NCI-H187 treated with DMSO at 0.1 percent for 48 hours (cell line): ENCODE data around the gene MKNK1.

Experiments used
- DNase-seq: peaks from one replicate; lab custom pipeline; 2025; lab: John Stamatoyannopoulos, UW

MKNK1 gene

DNA sequence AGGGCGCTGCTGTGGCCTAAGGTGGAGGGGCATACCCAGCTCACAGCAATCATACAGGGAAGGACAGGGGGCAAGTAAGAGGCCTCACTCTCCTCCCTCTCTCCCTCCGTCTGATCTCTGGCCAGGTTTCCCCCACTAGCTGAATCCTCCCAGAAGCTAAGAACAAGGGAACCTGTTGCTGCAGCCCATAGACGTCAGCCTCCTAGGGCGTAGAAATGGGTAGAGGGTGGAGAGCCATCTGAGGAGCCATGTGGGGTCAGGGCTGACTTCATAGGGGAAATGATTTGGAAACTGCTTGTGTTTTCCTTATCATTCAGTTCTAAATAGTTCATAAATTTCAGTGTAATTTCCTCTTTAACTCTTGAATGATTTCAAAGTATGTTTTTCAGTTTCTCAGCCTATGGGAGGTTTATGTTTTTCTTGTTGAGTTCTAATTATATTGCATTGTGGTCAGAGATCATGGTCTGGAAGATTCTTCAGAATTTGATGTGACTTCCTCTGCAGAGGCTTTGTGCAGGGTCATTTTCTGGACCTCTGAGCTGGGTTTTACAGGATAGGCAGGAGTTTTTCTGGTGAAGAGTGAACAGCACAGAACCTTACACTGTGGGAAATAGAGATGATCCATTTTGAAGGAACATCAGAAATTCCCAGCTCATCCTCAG is 14.8 kb upstream of the MKNK1 start:
- no peak for DNase-seq

DNA sequence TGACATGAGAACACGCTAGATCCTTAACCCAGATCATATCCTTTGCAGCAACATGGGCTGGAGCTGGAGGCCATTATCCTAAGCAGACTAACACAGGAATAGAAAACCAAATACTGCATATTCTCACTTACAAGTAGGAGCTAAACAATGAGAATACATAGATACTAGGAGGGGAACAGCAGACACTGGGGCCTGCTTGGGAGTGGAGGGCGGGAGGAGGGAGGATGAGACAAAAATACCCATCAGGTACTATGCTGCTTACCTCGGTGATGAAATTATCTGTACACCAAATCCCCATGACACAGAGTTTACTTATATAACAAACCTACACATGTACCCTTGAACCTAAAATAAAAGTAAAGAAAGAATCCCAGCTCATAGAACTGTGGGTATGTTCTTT is 13.8 kb upstream of the MKNK1 start:
- DNase-seq: no peak

DNA sequence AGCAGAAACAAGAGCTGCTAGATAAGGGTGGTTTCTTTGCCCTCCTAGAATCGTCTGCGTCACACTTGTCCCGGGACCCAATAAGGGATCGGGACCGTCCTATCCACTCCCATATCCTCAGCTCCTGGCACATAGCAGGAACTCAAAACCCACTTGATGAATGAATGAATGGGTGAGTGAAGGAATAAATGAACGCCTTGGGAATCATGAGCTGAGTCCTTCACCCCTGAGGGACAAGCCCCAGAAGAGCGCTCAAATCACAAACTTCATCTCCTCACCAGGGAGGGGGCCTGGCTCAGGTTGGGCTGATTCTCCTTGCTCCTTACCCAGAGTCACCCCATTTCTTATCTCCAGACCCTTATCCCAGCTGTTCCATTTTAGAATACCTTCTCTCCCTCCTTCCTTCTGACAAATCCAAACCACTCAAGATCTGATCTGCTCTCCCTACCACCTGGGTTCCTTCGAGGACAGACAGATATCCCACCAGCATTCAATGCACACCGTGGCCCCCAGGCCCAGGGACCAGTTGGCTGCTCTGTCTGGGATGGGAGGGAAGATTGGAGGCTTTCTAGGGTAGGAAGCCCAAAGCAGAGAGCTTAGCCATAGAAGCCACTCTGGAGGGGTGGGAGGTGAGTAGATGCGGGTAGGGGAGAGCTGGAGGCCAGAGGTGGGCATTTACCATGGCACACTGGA is 13.2 kb upstream of the MKNK1 start:
- DNase-seq: no peak

DNA sequence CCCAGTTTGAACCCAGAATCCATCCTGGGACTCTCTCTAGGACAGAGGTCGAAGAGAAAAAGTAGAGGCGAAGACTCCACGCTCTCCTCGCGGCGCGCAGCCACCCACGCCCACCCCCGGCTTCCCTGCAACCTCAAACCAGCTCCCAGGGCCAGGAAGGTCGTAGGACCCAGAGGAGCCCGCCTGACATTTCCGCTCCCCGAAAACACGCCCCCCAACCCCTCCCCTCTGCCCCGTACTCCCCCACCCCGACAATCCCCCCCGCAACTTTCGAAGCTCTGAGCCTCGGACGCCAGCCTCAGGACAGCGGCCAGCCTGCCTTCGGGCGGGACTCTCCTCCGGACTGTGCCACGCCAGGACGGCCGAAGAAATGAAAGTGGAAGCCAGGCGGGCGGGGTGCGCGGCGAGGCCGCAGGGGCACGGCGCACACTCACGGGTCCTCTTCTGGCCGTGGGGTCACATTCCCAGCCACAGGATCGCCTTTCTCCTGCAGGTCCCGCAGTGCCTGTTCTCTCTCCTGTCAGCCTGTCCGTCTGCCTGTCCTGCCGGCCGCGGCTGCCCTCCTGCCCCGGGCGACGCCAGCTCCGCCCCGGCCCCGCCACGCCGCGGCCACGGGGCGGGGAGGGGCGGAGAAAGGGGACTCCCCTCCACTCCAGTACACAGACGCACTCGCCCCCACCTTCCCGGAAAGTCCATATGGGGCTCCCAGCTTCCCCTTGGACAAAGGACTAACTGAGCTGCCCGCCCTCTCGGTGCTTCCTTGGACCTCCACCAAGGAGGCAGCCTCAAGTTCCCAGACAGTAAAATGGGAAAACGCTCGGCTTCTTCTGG is 12.4 kb upstream of the MKNK1 start, which contains the start of gene MOB3C:
Gene MOB3C (minus strand): TSS at position 535 of the 831 bp plus-strand sequence. CDS start 3,490 bp downstream, outside the sequence.
- DNase-seq: no peak

DNA sequence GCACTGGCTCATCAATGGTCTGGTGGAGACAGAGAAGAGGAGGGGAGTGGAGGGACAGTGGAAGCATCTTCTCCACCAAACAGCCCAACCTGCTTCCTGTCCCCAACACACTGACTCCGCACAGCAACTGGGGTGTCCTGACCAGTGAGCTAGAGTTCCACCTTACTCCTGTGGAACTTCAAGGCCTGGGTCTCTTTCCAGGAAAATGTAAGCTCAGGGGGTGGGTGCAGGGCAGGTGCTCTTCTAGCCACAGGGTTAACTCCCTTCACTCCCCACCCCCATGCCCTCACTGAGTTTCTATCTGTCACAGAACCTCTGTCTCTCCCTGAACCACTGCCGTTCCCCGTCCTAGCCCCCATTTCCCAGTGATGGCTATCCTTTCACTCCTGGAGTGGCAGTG is 11.7 kb upstream of the MKNK1 start:
- DNase-seq: no peak

DNA sequence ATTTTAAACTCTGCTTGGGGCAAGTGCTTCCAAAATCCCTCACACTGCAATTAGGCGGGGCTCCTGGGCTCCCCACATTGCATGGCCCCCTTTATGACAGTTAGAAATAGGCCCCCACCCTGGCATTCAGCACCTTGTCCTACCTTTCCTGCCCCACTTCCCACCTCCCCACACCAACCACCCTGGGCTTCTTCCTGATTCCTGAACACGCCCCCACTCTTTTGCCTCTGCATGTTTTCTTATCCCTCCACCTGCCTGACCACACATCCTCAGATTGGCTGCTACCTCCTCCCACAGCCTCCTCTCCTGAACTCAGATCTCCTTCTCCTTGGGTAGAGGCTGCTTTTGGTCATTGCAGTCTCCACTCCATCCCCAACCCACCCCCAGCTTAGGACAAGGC is 11.0 kb upstream of the MKNK1 start:
- DNase-seq: no peak

DNA sequence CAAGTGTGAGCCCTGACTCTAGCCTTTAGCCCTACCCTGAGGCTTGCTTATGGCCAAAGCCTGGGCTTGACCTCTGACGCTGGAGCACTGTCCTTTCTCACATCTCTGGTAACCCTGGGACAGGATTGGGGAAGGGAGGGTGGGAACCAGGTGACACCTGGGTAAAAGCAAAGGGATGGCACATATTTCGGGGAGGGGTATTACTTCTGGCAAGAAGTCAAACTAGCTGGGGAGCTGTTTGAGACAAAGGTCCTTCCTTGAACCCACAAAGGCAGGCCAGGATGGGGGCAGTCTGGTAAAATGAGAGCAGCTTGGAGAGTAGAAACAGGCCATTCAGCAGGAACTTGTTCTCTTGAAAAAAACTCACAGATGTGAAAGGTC is 10.5 kb upstream of the MKNK1 start:
- no peak for DNase-seq

DNA sequence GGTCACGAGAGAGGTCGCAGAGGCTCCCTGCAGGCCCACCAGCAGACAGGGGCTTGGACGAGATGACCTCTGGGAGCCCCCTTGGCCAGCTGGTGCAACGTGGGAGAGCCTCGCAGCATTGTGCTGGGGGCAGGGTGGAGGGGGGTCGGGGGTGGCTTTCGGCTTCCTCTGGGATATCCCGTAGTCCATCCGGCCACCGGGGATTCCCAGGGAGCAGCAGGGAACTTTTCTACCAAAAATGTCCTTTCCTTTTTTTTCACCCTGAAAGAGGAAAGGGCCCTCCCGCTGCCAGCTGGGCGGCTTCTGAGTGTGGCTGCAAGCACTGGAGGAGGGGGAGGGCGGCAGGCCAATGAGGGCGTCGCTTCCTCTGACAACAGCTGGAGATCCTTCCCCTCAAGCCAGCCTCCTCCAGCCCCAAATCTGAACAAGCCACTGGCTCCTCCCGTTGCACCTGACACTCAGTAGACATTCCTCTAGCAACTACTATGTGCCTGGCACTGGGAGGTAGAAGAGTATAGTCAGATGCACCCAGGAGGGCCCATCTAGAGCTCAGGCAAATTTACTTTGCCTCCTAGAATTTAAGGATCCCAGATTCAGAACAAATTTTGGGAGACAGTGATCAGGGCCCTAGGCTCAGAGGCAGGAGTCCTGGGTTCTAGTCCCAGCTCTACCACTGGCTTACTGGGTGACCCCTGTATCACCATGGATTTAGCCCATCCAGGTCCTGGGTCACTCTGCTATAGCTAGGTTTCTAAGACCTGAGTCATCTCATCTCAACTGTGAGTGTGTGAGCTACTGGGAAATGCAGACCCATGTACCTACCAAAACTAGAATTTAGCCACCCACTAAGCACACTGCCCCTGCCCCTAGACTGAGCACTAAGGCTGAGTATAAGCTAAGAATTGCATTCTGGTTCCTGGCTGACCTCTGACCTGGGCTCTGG is 9.9 kb upstream of the MKNK1 start:
- DNase-seq: no peak

DNA sequence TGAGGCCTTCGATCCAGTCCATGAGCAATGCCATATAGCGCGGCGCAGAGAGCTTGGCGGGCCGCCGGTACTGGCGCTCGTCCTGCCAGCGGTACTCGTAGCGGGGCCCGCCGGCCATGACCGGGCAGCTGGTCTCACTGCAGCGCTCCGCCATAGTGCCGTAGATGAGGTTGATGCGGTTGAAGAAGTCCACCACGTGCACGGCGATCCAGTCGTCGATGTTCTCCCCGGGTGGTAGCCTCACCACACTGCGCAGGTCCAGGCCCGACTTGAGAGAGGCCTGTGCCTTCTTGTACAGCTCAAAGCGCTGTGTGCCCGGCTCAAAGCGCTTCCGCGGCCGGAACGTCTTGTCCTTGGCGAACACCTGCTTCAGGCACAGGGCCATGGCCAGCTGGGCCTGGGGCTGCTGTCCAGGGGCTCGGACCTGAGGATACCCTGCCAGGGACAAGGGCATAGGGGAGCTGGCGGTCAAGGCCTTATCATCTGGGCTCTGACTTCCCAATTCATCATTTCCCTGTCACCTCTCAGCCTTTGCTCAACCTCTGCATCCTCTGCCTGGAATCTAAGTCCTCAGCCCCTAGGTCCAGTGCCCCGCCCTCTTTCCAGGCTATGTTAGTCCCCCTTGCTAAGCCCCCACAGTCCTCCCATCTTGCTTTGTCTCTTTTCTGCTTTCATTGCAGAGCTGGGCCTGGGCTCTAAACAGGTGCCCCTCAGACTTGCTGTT is 9.0 kb upstream of the MKNK1 start:
- no peak for DNase-seq

DNA sequence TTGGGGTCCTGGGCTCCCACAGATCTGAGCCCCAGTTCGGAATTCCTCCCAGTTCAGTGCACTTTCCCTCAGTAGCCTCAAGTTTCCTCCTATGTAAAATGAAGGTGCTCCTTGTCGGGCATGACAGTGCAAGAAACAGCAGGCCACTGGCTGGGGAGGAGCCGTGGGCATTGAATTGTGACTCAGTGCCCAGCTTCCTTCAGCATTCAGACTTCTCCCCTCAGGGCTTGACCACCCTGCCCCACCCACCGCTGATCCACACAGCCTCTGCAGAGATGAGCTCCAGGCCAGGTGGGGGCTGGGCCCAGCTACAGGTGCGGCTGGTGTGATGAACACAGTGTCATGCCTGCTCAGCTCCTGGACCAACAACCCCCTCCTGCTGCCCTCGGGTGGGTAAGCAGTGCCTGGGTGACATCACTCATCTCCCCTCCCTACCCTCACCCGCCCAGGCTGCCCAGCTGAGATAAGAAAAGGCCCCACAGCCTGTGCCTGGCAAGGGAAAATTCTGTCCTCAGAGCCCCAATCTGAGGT is 7.7 kb upstream of the MKNK1 start:
- DNase-seq: no peak

DNA sequence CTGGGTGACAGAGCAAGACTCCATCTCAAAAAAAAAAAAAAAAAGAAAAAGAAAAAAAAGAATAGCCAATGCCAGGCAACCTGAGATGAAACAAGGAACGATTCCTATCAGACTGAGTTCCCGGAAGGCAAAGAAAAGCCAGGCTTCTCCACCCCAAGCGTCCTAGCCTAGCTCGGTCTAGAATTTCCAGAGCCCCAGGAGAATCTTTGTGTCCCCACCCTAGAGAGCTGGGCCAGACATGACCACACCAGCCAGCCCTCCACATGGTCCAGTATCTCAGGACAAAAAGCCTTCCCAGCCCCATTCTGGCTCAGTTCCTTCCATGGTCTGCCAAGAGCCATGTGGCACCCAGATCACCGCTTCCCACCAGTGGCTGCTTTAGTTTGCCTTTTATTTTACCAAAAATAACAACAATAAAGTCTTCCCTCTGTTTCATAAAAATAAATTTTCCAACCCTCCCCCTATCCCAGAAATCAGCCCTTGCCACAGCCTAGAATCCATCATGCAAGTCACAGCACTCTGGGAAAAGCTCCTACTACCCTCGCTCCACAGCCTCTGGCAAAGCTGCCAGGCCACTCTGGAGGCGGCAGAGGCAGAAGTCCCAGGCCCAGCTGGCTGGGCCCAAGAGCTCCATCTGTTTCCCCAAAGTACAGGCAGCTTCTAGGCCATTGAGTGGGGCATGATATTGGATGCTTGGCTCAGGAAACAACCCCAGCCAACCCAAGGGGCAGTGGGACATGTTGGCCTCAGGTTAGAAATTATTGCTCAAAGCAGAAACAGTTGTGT is 3.5 kb upstream of the MKNK1 start:
- no peak for DNase-seq

DNA sequence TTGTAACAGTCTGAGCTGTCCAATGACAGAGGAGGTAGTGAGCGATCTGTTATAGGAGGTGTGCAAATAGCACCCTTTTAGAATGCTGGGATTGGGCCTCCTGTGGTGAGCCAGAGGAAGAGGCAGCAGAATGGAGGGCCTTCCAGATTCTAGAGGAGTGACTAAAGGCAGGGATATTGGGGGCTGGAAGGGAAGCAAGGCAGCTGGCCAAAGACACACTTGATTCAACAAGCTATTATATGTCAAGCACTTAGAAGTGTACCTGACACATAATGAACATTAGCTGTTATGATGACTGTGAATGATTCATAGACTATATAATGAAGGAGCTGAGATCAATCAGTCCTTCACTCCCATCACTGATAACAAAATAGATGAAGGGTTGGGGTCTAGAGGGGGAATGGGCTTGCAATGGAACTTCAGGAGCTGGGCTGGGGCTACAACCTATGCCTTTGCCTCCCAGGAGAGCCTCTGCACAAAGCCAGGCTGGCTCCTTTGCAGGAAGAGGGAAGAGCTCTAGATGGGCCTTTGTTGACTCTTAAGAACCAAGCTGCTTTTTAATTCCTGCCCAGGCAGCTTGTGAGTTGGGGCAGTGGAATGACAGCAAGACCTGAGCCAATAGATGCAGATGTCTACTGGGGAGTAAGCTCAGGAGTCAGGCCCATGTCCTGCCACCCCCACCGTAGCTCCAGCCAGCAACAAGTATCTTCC is 2.3 kb upstream of the MKNK1 start:
- no peak for DNase-seq

DNA sequence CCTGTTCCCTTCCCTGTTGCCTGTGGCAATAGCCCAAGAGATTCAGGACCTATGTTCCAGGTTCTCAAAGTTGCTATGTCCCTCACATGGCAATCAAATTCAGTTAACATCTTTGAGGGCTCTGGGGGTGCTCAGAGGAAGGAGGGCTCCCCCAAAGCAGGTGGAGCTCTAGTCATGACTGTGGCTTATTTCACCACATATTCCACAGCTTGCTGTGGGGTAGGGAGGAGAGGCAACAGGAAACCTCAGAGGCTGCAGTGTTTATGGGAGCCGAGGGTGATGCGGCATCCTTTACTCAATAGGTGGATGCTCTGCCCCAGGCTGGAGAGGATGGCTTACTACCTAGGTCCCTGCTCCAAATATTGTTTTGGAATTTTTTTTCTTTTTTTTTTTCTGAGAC is 1.2 kb upstream of the MKNK1 start:
- DNase-seq: no peak

DNA sequence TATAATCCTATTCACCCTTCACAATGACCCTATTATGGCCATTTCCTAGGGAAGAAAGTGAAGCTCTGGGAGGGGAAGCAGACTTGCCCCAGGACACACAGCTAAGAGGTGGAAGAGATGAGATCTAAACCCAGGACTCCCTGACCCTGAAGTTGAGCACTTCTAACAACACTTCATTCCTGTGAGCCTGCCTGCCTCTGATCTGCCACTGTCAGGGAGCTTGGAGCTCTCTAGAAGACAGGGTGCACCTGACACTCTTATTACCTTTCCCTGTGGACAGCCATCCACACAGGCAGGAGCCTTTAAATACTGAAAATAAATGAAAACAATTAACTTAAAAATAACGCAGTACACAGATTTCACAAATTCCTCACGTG is 599 bp downstream of the MKNK1 start:
- DNase-seq: no peak

DNA sequence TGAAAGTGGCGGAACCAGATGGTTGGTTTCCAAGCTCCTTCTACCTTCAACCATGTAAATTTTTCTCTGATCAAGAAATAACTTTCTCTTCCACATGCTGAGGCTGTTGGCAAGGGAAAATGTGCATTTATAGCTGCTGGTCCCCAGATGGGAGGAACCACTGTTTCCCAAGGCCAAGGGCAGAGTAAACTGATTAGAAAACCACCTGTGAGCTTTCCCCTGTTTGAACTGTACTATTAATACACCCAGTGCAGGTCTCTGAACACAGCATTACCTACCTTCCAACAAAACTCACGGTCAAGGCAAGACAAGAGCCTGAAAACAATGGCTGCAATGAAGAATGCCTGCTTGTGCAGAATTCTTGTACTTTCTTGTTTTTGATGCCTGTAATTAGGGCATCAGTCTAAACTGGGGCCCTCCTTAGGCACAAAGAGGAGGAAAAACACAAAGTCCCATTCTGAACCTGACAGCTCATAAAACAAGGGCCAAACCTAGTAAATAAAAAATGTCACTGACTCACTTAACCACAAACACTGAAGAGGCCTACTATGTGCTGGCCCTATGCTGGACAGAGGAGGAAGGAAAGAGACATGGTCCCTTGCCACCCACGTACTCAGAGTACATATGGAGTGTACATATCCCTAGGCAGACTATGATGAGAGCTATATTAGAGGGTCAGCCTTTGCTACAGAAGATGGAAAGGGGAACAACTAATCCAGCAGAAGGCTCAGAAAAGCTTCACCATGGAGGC is 2.6 kb downstream of the MKNK1 start:
- no peak for DNase-seq

DNA sequence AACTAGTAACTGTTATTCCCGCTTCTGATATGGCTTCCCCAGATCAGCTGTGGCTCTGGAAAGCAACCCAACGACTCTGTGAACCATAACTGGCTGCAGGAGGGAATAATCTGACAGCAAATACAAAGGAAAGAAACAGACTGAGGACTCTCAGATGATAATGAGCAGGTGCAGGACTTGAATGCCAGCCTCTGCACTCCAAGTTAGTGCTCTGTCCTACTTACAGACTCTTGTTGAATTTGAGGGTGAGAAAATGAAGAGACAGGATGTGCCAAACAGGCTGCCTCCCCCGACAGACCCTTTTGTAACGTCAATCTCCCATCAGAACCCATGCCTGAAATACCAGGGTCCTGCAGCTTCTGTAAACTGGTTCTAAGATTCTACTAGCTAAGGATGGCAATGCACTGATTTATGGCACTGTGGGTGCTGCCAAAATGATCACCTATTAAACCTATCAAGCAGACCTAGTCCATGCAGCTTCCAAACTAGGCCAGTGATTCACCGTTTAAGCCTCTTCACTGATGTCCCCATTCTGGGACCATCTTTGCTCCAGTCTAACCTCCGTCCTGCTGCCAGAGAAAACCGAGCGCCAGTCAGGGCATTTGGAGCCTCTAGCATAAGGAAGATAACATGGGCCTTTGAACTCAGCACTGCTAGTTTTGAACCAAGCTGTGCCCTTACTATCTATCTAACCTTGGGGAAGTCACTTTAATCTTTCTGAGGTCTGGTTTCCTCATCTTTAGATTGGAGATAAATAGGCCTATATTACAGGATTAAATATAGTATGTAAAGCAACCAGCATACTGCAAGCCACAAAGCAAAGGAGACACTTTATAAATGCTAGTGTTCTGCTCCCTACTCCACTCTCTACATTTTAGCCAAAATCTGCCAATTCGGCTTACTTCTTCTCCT is 4.8 kb downstream of the MKNK1 start:
- no peak for DNase-seq

DNA sequence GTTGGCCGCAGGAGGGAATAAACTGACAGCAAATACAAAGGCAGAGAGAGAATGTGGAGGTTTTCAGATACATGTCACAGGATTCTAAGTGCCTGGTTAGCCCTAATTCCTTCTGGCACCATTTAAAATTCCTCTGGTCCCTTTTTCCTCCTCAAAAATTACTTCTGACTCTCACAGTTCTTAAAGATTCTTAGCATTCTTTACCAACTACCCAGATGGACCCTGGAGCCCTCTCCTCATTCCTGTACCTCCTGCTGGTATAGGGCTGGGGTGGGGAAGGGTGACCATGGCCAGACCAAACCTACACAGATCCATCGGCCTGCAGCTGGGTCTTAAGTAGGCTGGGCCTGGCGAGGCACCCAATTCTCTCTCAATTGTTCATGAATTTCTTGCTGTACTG is 7.2 kb downstream of the MKNK1 start:
- no peak for DNase-seq

DNA sequence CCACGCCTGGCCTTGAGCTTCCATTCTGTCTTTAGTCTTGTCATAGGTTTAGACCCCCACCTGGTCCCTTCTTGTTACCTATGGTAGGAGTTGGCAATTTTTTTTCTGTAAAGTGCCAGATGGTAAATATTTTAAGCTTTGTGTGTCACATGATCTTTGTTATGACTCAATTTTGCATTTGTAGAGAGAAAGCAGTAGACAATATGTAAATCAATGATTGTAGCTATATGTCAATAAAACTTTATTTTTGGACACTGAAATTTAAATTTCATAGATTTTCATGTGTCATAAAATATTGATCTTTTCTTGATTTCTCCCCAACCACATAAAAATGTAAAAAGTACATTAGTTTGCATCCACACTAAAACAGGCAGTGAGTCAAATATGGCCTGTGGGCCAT is 8.0 kb downstream of the MKNK1 start:
- no peak for DNase-seq
